ENCODE data around the gene RANBP2.
"Not testable (repeated sequence)": the region's sequence is repeated elsewhere in the genome, so short reads cannot be mapped to it uniquely, and the experiment has no call there.

GRCh38 chr2:108716971-108717370 is 2.3 kb upstream of the RANBP2 start:
- TF ChIP-seq, protein P1, sequence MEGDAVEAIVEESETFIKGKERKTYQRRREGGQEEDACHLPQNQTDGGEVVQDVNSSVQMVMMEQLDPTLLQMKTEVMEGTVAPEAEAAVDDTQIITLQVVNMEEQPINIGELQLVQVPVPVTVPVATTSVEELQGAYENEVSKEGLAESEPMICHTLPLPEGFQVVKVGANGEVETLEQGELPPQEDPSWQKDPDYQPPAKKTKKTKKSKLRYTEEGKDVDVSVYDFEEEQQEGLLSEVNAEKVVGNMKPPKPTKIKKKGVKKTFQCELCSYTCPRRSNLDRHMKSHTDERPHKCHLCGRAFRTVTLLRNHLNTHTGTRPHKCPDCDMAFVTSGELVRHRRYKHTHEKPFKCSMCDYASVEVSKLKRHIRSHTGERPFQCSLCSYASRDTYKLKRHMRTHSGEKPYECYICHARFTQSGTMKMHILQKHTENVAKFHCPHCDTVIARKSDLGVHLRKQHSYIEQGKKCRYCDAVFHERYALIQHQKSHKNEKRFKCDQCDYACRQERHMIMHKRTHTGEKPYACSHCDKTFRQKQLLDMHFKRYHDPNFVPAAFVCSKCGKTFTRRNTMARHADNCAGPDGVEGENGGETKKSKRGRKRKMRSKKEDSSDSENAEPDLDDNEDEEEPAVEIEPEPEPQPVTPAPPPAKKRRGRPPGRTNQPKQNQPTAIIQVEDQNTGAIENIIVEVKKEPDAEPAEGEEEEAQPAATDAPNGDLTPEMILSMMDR (IDR thresholded peaks at IDR 0.05) = not testable (repeated sequence)
- TF ChIP-seq POLR2A (IDR thresholded peaks at IDR 0.05) = not testable (repeated sequence)
